Measurements from ENCODE around the gene GDF10.

GDF10 gene

GRCh38 chr10:47255033-47255813 lies 44.8 kb upstream of the GDF10 start:
- no peaks in the 10 kb centered on the region for H3K9me3 ChIP-seq (ENCODE audit: control insufficient read depth, insufficient read depth, low read depth, low read length)
- no peak overlapping the region for H3K4me3 ChIP-seq (ENCODE audit: low read depth, low read length)
- H3K27ac ChIP-seq (ENCODE audit: extremely low read depth, low read depth, low read length), result no peak overlapping the region
- ChIA-PET POLR2A (no interaction called here), CTCF (interaction anchor here (0.9 kb wide), 1 partner anchor 231 kb away, joined by 3 read pairs; no protein-coding TSS in a partner anchor)
- TF ChIP-seq KLF10 (tag by site-specific recombination; IDR thresholded peaks at IDR 0.05) (no peak), ZNF398 (tag by site-specific recombination; IDR thresholded peaks at IDR 0.05) (no peak), AEBP2 (tag by site-specific recombination; IDR thresholded peaks at IDR 0.05; ENCODE audit: borderline replicate concordance) (no peak), HIC1 (tag by site-specific recombination; IDR thresholded peaks at IDR 0.05) (no peak), ZXDB (tag by site-specific recombination; IDR thresholded peaks at IDR 0.05) (no peak), ZNF645 (tag by site-specific recombination; IDR thresholded peaks at IDR 0.05) (no peak), HOXA7 (CRISPR knock-in tag; IDR thresholded peaks at IDR 0.05; ENCODE audit: borderline replicate concordance) (no peak), ZNF670 (tag by site-specific recombination; IDR thresholded peaks at IDR 0.05; ENCODE audit: low read depth) (no peak), ZNF175 (tag by site-specific recombination; IDR thresholded peaks at IDR 0.05) (no peak), ZNF138 (tag by site-specific recombination; IDR thresholded peaks at IDR 0.05; ENCODE audit: borderline replicate concordance) (no peak), TRIM28 (IDR thresholded peaks at IDR 0.05; ENCODE audit: borderline replicate concordance, low read length) (no peak), ZNF488 (tag by site-specific recombination; IDR thresholded peaks at IDR 0.05) (no peak), ZNF354C (tag by site-specific recombination; IDR thresholded peaks at IDR 0.05; ENCODE audit: borderline replicate concordance, low read depth) (no peak)
- no peaks in the 10 kb centered on the region for H3K4me1 ChIP-seq (ENCODE audit: control insufficient read depth, insufficient read depth, low read length)
- H3K36me3 ChIP-seq (ENCODE audit: control insufficient read depth in 2 of 2, insufficient read depth in 1 of 2, low read length in 2 of 2), result no peaks in the 10 kb centered on the region

- Histone ChIP-seq H3K27ac (ENCODE audit: extremely low read depth, low read depth, low read length) (no peak overlapping the region), H3K4me1 (ENCODE audit: control insufficient read depth, insufficient read depth, low read length) (no peaks in the 10 kb centered on the region), H3K4me3 (ENCODE audit: low read depth, low read length) (no peak overlapping the region), H3K36me3 (ENCODE audit: control insufficient read depth in 2 of 2, insufficient read depth in 1 of 2, low read length in 2 of 2) (no peaks in the 10 kb centered on the region), H3K9me3 (ENCODE audit: control insufficient read depth, insufficient read depth, low read depth, low read length) (no peaks in the 10 kb centered on the region)
- POLR2A ChIA-PET, result no interaction called here
- no peak for TF ChIP-seq ZNF169 (tag by site-specific recombination; IDR thresholded peaks at IDR 0.05)
- TF ChIP-seq ZNF48 (tag by site-specific recombination; IDR thresholded peaks at IDR 0.05), result no peak
- CTCF ChIA-PET, result no interaction called here
These were observed 44.1 kb upstream of the GDF10 start for GRCh38 chr10:47255866-47256265.
